ENCODE results near the gene RLN3.

Gene RLN3

DNA sequence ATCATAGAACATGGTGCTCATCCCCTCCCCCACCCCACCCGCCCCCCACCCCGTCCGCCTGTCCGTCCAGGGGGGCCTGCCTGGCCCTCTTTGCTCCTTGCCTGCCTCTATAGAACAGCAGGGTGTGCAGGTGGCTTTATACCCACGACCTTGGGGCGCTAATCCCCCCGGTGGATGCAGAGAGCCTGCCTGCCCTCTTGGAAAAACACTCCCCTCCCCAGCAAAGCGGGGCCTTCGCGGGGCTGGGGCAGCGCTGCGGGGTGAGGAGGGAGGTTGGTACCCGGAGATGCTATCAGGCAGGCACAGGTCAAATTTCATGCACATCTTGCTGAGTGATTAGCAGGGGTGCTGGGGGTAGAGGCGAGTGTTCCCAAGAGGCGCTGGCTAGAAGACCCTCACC lies 43.8 kb upstream of the RLN3 start:
- no peaks in the 10 kb centered on the region for H3K9me3 Mint-ChIP-seq
- H3K27ac Mint-ChIP-seq: no peak overlapping the region
- DNase-seq: no peak
- TF ChIP-seq CTCF (IDR thresholded peaks at IDR 0.05): no peak
- peaks cover 6% of the 10 kb centered on the region for H3K36me3 Mint-ChIP-seq (ENCODE audit: low read depth)
- no peaks in the 10 kb centered on the region for H3K27me3 Mint-ChIP-seq (ENCODE audit: low read depth, poor library complexity)
- H3K4me1 Mint-ChIP-seq: peaks cover 64% of the 10 kb centered on the region
- H3K4me3 Mint-ChIP-seq: no peak overlapping the region

- H3K4me3 Mint-ChIP-seq: peak overlapping the region; percentile 24
- H3K27me3 Mint-ChIP-seq (ENCODE audit: low read depth, poor library complexity): no peaks in the 10 kb centered on the region
- no peak for TF ChIP-seq CTCF (IDR thresholded peaks at IDR 0.05)
- H3K27ac Mint-ChIP-seq: no peak overlapping the region
- no peaks in the 10 kb centered on the region for H3K9me3 Mint-ChIP-seq
- peaks cover 15% of the 10 kb centered on the region for H3K36me3 Mint-ChIP-seq (ENCODE audit: low read depth)
- DNase-seq: no peak
- peaks cover 65% of the 10 kb centered on the region for H3K4me1 Mint-ChIP-seq
Observed at GRCh38 chr19:13984875-13985741, 42.8 kb upstream of the RLN3 start.

DNA sequence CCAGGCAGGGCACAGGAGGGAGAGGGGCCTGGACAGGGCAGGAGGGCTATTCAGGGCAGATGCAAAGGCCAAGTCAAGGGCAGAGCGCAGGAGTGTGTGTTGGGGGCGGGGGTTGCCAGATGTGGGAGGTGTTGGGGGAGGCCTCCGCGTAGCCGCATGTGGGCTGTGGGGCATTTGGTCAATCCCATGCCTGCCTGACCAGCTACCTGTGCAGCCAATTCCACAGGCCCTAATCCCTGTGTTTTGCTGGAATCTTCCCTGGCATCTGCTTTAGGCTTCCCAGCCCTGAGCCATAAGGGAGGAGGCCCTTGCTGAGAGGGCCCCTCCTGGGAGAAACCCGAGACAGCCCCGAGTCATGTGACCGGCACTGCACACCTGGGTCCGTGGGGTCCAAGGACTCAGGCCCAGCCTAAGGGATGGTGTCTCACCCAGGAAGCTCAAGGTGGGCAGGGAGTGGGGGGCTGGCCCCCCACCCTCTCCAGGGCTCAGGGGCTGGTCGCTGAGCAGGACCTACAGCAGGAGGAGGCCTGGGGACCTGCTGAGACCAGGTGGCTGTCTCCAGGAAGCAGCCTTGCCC lies 42.1 kb upstream of the RLN3 start:
- no peak for DNase-seq
- H3K4me3 Mint-ChIP-seq: peak overlapping the region; percentile 24
- H3K36me3 Mint-ChIP-seq (ENCODE audit: low read depth): peaks cover 17% of the 10 kb centered on the region
- no peaks in the 10 kb centered on the region for H3K9me3 Mint-ChIP-seq
- H3K27ac Mint-ChIP-seq: no peak overlapping the region
- H3K27me3 Mint-ChIP-seq (ENCODE audit: low read depth, poor library complexity): no peaks in the 10 kb centered on the region
- H3K4me1 Mint-ChIP-seq: peaks cover 68% of the 10 kb centered on the region
- no peak for TF ChIP-seq CTCF (IDR thresholded peaks at IDR 0.05)

- no peak overlapping the region for H3K27ac Mint-ChIP-seq
- H3K27me3 Mint-ChIP-seq (ENCODE audit: low read depth, poor library complexity): no peaks in the 10 kb centered on the region
- peak; percentile 77 for DNase-seq
- H3K9me3 Mint-ChIP-seq: no peaks in the 10 kb centered on the region
- peaks cover 69% of the 10 kb centered on the region for H3K4me1 Mint-ChIP-seq
- no peak for TF ChIP-seq CTCF (IDR thresholded peaks at IDR 0.05)
- H3K36me3 Mint-ChIP-seq (ENCODE audit: low read depth): peaks cover 22% of the 10 kb centered on the region
- peak overlapping the region; percentile 40 for H3K4me3 Mint-ChIP-seq
Observed at GRCh38 chr19:13986348-13986904, 41.5 kb upstream of the RLN3 start.

DNA sequence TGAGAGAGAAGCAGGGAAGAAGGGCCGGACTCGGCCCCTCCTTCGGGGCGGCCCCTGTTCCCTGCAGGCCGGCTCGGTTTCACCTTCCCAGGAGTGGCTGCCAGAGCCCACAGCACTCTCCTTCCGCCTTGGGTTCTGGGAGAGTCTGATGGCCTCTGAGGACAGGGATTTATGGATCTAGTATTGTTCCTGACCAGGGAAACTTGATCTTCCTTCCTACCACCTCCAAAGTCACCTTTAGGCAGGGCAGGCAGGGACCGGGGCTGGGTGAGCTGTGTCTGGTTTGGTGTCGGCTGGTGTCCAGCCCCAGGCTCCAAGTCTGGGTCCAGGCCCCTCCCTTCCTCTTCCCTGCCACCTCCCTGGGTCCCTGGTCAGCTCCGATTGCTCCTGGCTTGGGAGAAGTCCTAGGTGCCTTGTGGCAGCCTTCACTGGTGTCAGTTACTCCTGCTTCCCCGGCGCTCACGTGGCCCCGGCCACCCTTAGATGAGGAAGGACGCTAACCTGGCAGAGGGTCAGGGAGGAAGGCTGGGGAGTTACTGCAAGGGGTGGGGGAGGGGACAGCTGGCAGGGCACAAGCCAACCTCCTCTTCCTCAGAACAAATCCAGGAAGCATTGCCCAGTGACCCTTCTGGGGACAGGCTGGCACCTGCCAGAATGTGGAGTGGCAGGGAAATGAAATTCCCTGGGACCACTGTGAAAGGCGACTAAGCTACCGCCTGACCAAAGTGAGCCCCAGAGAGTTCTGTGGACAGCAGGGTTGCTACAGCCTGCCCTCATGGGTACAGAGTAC lies 40.7 kb upstream of the RLN3 start:
- Mint-ChIP-seq H3K27ac (peak overlapping the region; percentile 94), H3K9me3 (no peaks in the 10 kb centered on the region), H3K4me1 (peaks cover 64% of the 10 kb centered on the region), H3K36me3 (ENCODE audit: low read depth) (peaks cover 27% of the 10 kb centered on the region), H3K4me3 (peak overlapping the region; percentile 66), H3K27me3 (ENCODE audit: low read depth, poor library complexity) (no peaks in the 10 kb centered on the region)
- peak; percentile 49 for DNase-seq
- TF ChIP-seq CTCF (IDR thresholded peaks at IDR 0.05): no peak
